NCI-H510A (cell line): ENCODE measurements around the gene CERS6.
"Not testable (repeated sequence)": the region's sequence is repeated elsewhere in the genome, so short reads cannot be mapped to it uniquely, and the experiment has no call there.

Source experiments
- DNase-seq: peaks from one replicate; lab custom pipeline; 2025; lab: John Stamatoyannopoulos, UW

Gene CERS6

GRCh38 chr2:168773719-168774521, 317.8 kb downstream of the CERS6 start:
- no peak for DNase-seq

- DNase-seq, result no peak
Observed at GRCh38 chr2:168775837-168776236, 319.8 kb downstream of the CERS6 start.

GRCh38 chr2:168780669-168781071, 324.6 kb downstream of the CERS6 start:
- no peak for DNase-seq

- DNase-seq, result no peak
Observed at GRCh38 chr2:168781191-168781817, 325.2 kb downstream of the CERS6 start.

- no peak for DNase-seq
Observed at GRCh38 chr2:168782271-168782670, 326.2 kb downstream of the CERS6 start.

GRCh38 chr2:168784993-168785392, 328.9 kb downstream of the CERS6 start:
- DNase-seq, result no peak

GRCh38 chr2:168787098-168787781, 331.2 kb downstream of the CERS6 start:
- no peak for DNase-seq

GRCh38 chr2:168787782-168788376, 331.8 kb downstream of the CERS6 start:
- no peak for DNase-seq

GRCh38 chr2:168789776-168790175, 333.7 kb downstream of the CERS6 start:
- DNase-seq, result no peak

- no peak for DNase-seq
Observed at GRCh38 chr2:168790226-168790902, 334.3 kb downstream of the CERS6 start.

- DNase-seq, result not testable (repeated sequence)
Observed at GRCh38 chr2:168791140-168791539, 335.1 kb downstream of the CERS6 start.

- DNase-seq, result no peak
Observed at GRCh38 chr2:168793596-168793995, 337.5 kb downstream of the CERS6 start.

- no peak for DNase-seq
Observed at GRCh38 chr2:168794968-168795367, 338.9 kb downstream of the CERS6 start.

GRCh38 chr2:168796090-168796577, 340.1 kb downstream of the CERS6 start:
- DNase-seq, result no peak

- no peak for DNase-seq
Observed at GRCh38 chr2:168796583-168797285, 340.7 kb downstream of the CERS6 start.

- no peak for DNase-seq
Observed at GRCh38 chr2:168797286-168797655, 341.2 kb downstream of the CERS6 start.

- peak; percentile 17 for DNase-seq
Observed at GRCh38 chr2:168798076-168798887, 342.2 kb downstream of the CERS6 start.

- DNase-seq, result no peak
Observed at GRCh38 chr2:168798888-168799410, 342.9 kb downstream of the CERS6 start.

- no peak for DNase-seq
Observed at GRCh38 chr2:168801471-168801870, 345.4 kb downstream of the CERS6 start.
